SK-N-SH (cell line): ENCODE results near the gene ARID1B. TPM values are rescaled to one million over a fixed set of nuclear protein-coding genes. Genes with fewer than 3 reads are reported as not detected.

Experiments
- CTCF ChIA-PET: fragments of 300-600, 350-600 bp; formaldehyde crosslinking; extraction: SDS; loops from one replicate; lab custom pipeline; 2021; lab: Yijun Ruan, JAX
- POLR2A ChIA-PET: fragments of 350-600 bp; sonication (Branson Sonifier 250); formaldehyde crosslinking; extraction: SDS; loops from one replicate; lab custom pipeline; 2020; ENCODE audit warnings: antibody characterized with exemption, inconsistent platforms; lab: Yijun Ruan, JAX
- DNase-seq: peaks from one replicate; pipeline ENCODE4 v3.0.0; 2012
- H2AFZ ChIP-seq: fragments of 200-600 bp; sonication (generic); 2 replicates; pipeline ENCODE4 v1.8.1; 2016; ENCODE audit warnings: antibody characterized with exemption, mild to moderate bottlenecking, low read depth
- H3F3A ChIP-seq: fragments of 200-600 bp; sonication (generic); replicated peaks from 2 replicates; pipeline ENCODE3; 2016; ENCODE audit warnings: antibody characterized with exemption, mild to moderate bottlenecking; ENCODE audit not compliant: insufficient read depth
- H3K27ac ChIP-seq, 2 experiments: fragments of 200-500 bp in 1 of 2; fragments of 200-600 bp in 1 of 2; sonication (Bioruptor generic) in 1 of 2; sonication (generic), shearing (Covaris generic) in 1 of 2; 2 replicates each; pipeline versions ENCODE4 v1.5.1 to v1.6.1; 2014 to 2016; ENCODE audit warnings: low read depth in 2 of 2, inconsistent platforms in 1 of 2, low read length in 1 of 2, mild to moderate bottlenecking in 1 of 2, mixed read lengths in 1 of 2
- H3K27me3 ChIP-seq: fragments of 200-600 bp; sonication (generic), shearing (Covaris generic); 2 replicates; pipeline ENCODE4 v1.6.1; 2016; ENCODE audit warnings: mixed run types; ENCODE audit not compliant: insufficient read depth
- H3K36me3 ChIP-seq, 2 experiments: fragments of 200-500 bp in 1 of 2; fragments of 200-600 bp in 1 of 2; sonication (Bioruptor generic) in 1 of 2; sonication (generic) in 1 of 2; replicated peaks in 1 of 2; 2 replicates each; pipeline versions ENCODE3 to v1.5.1; 2014 to 2016; ENCODE audit warnings: low read length in 1 of 2, mild to moderate bottlenecking in 1 of 2; ENCODE audit not compliant: insufficient read depth in 2 of 2, control insufficient read depth in 1 of 2
- H3K4me1 ChIP-seq, 2 experiments: fragments of 200-500 bp in 1 of 2; fragments of 200-600 bp in 1 of 2; sonication (Bioruptor generic) in 1 of 2; sonication (generic), shearing (Covaris generic) in 1 of 2; 2 replicates each; pipeline versions ENCODE4 v1.5.1 to v1.6.1; 2014 to 2016; ENCODE audit warnings: low read depth in 1 of 2, low read length in 1 of 2, mixed run types in 1 of 2; ENCODE audit not compliant: insufficient read depth in 2 of 2, control insufficient read depth in 1 of 2
- H3K4me2 ChIP-seq: fragments of 200-600 bp; sonication (generic), shearing (Covaris generic); 2 replicates; pipeline ENCODE4 v1.6.1; 2017; ENCODE audit warnings: mixed run types
- H3K4me3 ChIP-seq, 2 experiments: fragments of 200-500 bp in 1 of 2; fragments of 200-600 bp in 1 of 2; sonication (Bioruptor generic) in 1 of 2; sonication (generic), shearing (Covaris generic) in 1 of 2; 2 replicates each; pipeline versions ENCODE4 v1.5.1 to v1.8.1; 2014 to 2016; ENCODE audit warnings: low read depth in 2 of 2, inconsistent platforms in 1 of 2, low read length in 1 of 2, mild to moderate bottlenecking in 1 of 2, mixed read lengths in 1 of 2, moderate library complexity in 1 of 2
- H3K79me2 ChIP-seq: fragments of 200-600 bp; sonication (generic); 2 replicates; pipeline ENCODE4 v1.8.1; 2017; ENCODE audit warnings: mild to moderate bottlenecking; ENCODE audit not compliant: insufficient read depth
- H3K9ac ChIP-seq: fragments of 200-600 bp; sonication (generic); 2 replicates; pipeline ENCODE4 v1.6.1; 2017; ENCODE audit warnings: mixed run types
- H3K9me2 ChIP-seq: fragments of 200-600 bp; sonication (generic); 2 replicates; pipeline ENCODE4 v1.6.1; 2017; ENCODE audit warnings: mixed run types
- H3K9me3 ChIP-seq: fragments of 200-600 bp; sonication (generic); 2 replicates; pipeline ENCODE4 v1.6.1; 2017; ENCODE audit warnings: mixed run types, mild to moderate bottlenecking, moderate library complexity
- H4K20me1 ChIP-seq: fragments of 200-600 bp; sonication (generic); 2 replicates; pipeline ENCODE4 v1.6.1; 2017; ENCODE audit warnings: mild to moderate bottlenecking, mixed run types; ENCODE audit not compliant: insufficient read depth
- CHD2 ChIP-seq: fragments of 150-350 bp; IDR thresholded peaks from 2 replicates; pipeline ENCODE4 v1.6.1; 2018; ENCODE audit warnings: low read length; ENCODE audit not compliant: partially characterized antibody
- CTCF ChIP-seq: fragments of 200-600 bp; sonication (generic); IDR thresholded peaks from 2 replicates; pipeline ENCODE4 v1.6.1; 2017; ENCODE audit warnings: antibody characterized with exemption, mild to moderate bottlenecking, moderate library complexity
- EP300 ChIP-seq, 2 experiments: IDR thresholded peaks; 2 replicates each; pipeline versions ENCODE4 v1.4.0 to v1.6.1; 2012; ENCODE audit warnings: borderline replicate concordance in 1 of 2, low read depth in 1 of 2, low read length in 1 of 2
- FOXM1 ChIP-seq: IDR thresholded peaks from 2 replicates; pipeline ENCODE4 v1.4.0; 2012; ENCODE audit warnings: low read depth, mild to moderate bottlenecking
- GATA2 ChIP-seq: sonication (generic); formaldehyde crosslinking; IDR thresholded peaks from 2 replicates; pipeline ENCODE4 v1.5.0; 2020; ENCODE audit warnings: mild to moderate bottlenecking, missing genetic modification reagents
- NRF1 ChIP-seq: IDR thresholded peaks from 2 replicates; pipeline ENCODE4 v1.6.1; 2012; ENCODE audit warnings: low read depth, mild to moderate bottlenecking, low read length
- RAD21 ChIP-seq: IDR thresholded peaks from 2 replicates; pipeline ENCODE4 v1.6.1; 2012; ENCODE audit warnings: mild to moderate bottlenecking, low read length
- REST ChIP-seq: IDR thresholded peaks from 2 replicates; pipeline ENCODE4 v1.6.1; 2012; ENCODE audit warnings: mild to moderate bottlenecking, low read depth, low read length, moderate library complexity
- RXRA ChIP-seq: IDR thresholded peaks from 2 replicates; pipeline ENCODE4 v1.4.0; 2012; ENCODE audit warnings: low read depth, mild to moderate bottlenecking, borderline replicate concordance
- TAF1 ChIP-seq: IDR thresholded peaks from 2 replicates; pipeline ENCODE4 v1.6.1; 2012; ENCODE audit warnings: low read depth, mild to moderate bottlenecking, low read length, moderate library complexity, borderline replicate concordance
- USF2 ChIP-seq: fragments of 150-350 bp; IDR thresholded peaks from 2 replicates; pipeline ENCODE4 v1.6.1; 2017; ENCODE audit warnings: antibody characterized with exemption, low read length, low read depth, borderline replicate concordance
- WGBS: methylation state at CpG from one replicate; pipeline ENCODE4 v1.1.6; 2017; ENCODE audit warnings: low lambda C conversion rate; 5-methylcytosine and 5-hydroxymethylcytosine counted together
- polyA plus RNA-seq, 3 experiments: library from polyadenylated mRNA; depleted of rRNA; stranded (reverse); fragments of >200 nt; gene quantifications; 2 replicates each; pipeline ENCODE4 v1.2.3, GENCODE V29; 2012

Gene ARID1B
- polyA plus RNA-seq, 1 of the 3 experiments (the other 2 are of a cell fraction), result 13.6 TPM

DNA sequence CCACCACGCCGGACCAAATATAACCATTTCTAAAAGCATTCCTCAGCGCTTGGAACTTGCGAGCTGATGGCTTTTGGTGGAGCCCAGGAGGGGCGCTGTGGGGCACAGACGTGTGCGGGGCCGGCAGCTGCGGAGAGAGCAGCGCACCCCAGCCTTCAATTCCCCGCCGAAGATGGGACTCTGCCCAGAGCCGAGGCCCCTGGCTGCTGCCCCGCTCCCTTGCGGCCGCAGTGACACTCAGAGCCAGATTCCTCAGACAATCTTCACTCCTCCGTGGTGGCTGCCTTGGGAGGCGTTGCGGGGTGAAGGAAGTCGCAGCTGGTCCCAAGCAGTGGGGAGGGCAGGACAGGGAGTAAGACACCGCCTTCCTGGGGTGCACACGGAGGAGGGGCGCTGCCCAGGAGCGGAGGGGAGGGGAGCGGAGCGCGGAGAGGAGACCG is 458.4 kb downstream of the ARID1B start:
- no peak overlapping the region for H3K9ac ChIP-seq
- H3K9me3 ChIP-seq, result no peaks in the 10 kb centered on the region
- TF ChIP-seq REST, result no peak
- no peak for TF ChIP-seq TAF1
- TF ChIP-seq RAD21, result no peak
- no peak for TF ChIP-seq USF2
- TF ChIP-seq CTCF, result no peak
- TF ChIP-seq EP300 (IDR thresholded peaks at IDR 0.05; ENCODE audit: borderline replicate concordance in 1 of 2, low read depth in 1 of 2, low read length in 1 of 2), result no peak
- no peak for TF ChIP-seq GATA2
- no peak for TF ChIP-seq FOXM1
- TF ChIP-seq NRF1, result no peak
- TF ChIP-seq RXRA, result no peak
- no peak for TF ChIP-seq CHD2
- H3K9me2 ChIP-seq, result no peaks in the 10 kb centered on the region
- H3K4me3 ChIP-seq, result no peak overlapping the region; a peak in 1 of 4 replicates
- H3K79me2 ChIP-seq, result no peaks in the 10 kb centered on the region
- no peaks in the 10 kb centered on the region for H3K4me1 ChIP-seq
- H3K4me2 ChIP-seq, result no peak overlapping the region
- H3F3A ChIP-seq, result no peaks in the 10 kb centered on the region
- H3K27ac ChIP-seq, result no peak overlapping the region
- 78% methylated on average over 26 of the region's 28 CpGs for WGBS
- ChIA-PET CTCF (no interaction called here), POLR2A (no interaction called here)
- no peaks in the 10 kb centered on the region for H3K27me3 ChIP-seq
- no peak overlapping the region for H2AFZ ChIP-seq
- DNase-seq, result no peak
- H4K20me1 ChIP-seq, result no peaks in the 10 kb centered on the region
- H3K36me3 ChIP-seq, result no peaks in the 10 kb centered on the region
